Fibroblast of villous mesenchyme (primary cell): Measurements from ENCODE around the gene TRIM33. TPM values are rescaled to one million over a fixed set of nuclear protein-coding genes. Genes with fewer than 3 reads are reported as not detected.
"Not testable (repeated sequence)": the region's sequence is repeated elsewhere in the genome, so short reads cannot be mapped to it uniquely, and the experiment has no call there.

ENCODE experiments used
- DNase-seq: peaks from one replicate; pipeline ENCODE4 v3.0.0-alpha.2; 2010; ENCODE audit warnings: low read depth
- H3K4me3 ChIP-seq: 2 replicates; pipeline ENCODE4 v1.5.1; 2011; ENCODE audit warnings: low read depth, mild to moderate bottlenecking, low read length
- CTCF ChIP-seq: IDR thresholded peaks from 2 replicates; pipeline ENCODE4 v1.5.1; 2012; ENCODE audit warnings: low read depth, mild to moderate bottlenecking, low read length; ENCODE audit not compliant: insufficient read depth
- total RNA-seq: library from RNA; depleted of rRNA; stranded (reverse); fragments of >200 nt; gene quantifications from 2 replicates; pipeline ENCODE4 v1.2.3, GENCODE V29; 2012

Gene TRIM33
- total RNA-seq, 1 donor: 36.3 TPM

GRCh38 chr1:114453361-114453784 is 57.6 kb downstream of the TRIM33 start:
- TF ChIP-seq CTCF: no peak
- no peak overlapping the region for H3K4me3 ChIP-seq
- DNase-seq: no peak

- H3K4me3 ChIP-seq: no peak overlapping the region
- DNase-seq: no peak
- TF ChIP-seq CTCF: no peak
Observed at GRCh38 chr1:114448370-114449036, 62.5 kb downstream of the TRIM33 start.

- TF ChIP-seq CTCF: no peak
- no peak overlapping the region for H3K4me3 ChIP-seq
- DNase-seq: no peak
Observed at GRCh38 chr1:114446198-114446597, 64.8 kb downstream of the TRIM33 start.

- H3K4me3 ChIP-seq, DNase-seq: not testable (repeated sequence)
Observed at GRCh38 chr1:114443226-114443625, 67.8 kb downstream of the TRIM33 start.

GRCh38 chr1:114441332-114441731 is 69.7 kb downstream of the TRIM33 start:
- H3K4me3 ChIP-seq: no peak overlapping the region
- TF ChIP-seq CTCF: no peak
- DNase-seq: no peak

- no peak for TF ChIP-seq CTCF
- no peak overlapping the region for H3K4me3 ChIP-seq
- DNase-seq: no peak
Observed at GRCh38 chr1:114439369-114439768, 71.6 kb downstream of the TRIM33 start.

GRCh38 chr1:114437812-114438211 is 73.2 kb downstream of the TRIM33 start:
- no peak for TF ChIP-seq CTCF
- DNase-seq: no peak
- no peak overlapping the region for H3K4me3 ChIP-seq
